Choroid plexus epithelial cell (primary cell): ENCODE data around the gene RMP24.

Source experiments
- DNase-seq: peaks from one replicate; pipeline ENCODE4 v3.0.0-alpha.2; 2010; ENCODE audit warnings: low read depth
- H3K4me3 ChIP-seq: 2 replicates; pipeline ENCODE4 v1.5.1; 2011; ENCODE audit warnings: low read depth, mild to moderate bottlenecking, control low read depth, low read length, moderate library complexity
- TF ChIP-seq, protein P1 (sequence below): conservative IDR thresholded peaks from 2 replicates; pipeline ENCODE4 v1.5.1; 2011; ENCODE audit warnings: low read depth, mild to moderate bottlenecking, control low read depth, inconsistent platforms, low read length, moderate library complexity

The RMP24 gene

DNA sequence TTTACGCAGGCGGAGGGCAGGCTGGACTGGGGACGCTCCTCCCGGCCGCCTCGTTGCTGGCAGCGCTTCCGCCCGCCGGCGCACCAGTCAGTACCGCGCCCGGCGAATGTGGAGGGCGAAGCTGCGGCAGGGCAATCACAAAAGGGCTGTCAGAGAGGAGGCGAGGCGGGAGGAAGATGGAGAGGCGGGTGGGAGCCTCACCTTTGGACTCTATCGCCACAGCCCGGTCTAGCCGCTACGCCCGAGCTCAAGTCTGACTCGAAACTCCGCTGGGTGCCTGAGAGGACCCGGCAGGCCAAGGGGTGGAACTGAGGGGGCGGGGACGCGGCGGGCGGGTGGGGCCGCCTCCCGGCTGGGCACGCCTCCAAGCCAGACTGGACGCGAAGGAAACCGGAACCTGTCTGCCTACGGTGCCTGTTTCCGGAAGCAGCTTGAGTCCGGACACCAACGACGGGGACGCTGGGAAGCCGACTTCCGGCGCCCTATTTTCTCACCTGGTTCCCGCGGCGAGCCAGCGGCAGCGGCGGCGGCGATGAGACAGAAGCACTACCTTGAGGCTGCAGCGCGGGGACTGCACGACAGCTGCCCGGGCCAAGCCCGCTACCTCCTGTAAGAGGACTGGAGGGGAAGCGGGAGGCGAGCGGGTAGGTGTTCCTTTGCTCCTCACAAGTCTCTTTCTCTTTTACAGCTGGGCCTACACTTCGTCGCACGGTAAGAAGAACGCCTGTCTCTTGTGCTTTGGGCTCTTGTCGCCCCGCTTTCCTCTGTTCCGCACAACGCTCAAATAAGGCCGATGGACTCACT is at the start of gene RMP24:
RMP24 (plus strand) TSS at position 483 of the 804 bp plus-strand sequence.
- H3K4me3 ChIP-seq = peak within 1 kb of the TSS; percentile 95
- peak; percentile 98 for DNase-seq
- TF ChIP-seq, protein P1, sequence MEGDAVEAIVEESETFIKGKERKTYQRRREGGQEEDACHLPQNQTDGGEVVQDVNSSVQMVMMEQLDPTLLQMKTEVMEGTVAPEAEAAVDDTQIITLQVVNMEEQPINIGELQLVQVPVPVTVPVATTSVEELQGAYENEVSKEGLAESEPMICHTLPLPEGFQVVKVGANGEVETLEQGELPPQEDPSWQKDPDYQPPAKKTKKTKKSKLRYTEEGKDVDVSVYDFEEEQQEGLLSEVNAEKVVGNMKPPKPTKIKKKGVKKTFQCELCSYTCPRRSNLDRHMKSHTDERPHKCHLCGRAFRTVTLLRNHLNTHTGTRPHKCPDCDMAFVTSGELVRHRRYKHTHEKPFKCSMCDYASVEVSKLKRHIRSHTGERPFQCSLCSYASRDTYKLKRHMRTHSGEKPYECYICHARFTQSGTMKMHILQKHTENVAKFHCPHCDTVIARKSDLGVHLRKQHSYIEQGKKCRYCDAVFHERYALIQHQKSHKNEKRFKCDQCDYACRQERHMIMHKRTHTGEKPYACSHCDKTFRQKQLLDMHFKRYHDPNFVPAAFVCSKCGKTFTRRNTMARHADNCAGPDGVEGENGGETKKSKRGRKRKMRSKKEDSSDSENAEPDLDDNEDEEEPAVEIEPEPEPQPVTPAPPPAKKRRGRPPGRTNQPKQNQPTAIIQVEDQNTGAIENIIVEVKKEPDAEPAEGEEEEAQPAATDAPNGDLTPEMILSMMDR = no peak

DNA sequence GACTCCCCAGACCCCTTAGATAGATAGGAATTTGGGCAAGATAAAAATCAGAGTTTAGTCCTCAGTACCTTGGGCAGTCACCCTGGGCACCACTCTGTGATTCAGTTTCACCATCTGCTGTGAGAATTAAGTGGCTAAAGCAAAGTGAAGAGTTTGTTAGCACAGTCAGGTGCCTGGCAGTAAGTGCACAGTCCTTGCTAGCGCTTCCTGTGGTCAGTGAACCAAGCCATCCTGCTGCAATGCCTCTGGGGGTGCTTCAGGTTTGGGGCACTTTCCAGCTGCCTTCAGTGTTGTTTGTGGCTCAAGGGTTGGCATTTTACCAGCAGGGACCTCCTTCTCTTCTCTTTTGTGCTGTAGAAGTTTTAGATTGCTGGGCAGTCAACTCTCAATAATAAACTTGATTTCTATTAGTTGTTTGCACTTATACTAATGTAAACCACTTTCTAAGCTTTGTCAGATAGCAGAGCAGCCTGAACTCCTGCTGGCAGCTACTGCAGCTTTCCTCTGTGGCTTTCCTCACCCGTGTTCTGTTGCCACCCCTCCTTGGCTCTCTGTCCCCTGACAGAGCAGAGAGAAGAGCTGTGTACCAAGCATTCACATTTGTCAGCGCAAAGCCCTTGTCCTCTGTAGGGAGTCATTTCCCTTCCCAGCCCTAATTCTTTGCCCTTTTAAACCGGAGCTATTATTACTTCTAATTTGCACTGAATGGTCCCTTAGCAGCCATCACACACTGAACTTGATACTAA is 48.4 kb upstream of the RMP24 start:
- TF ChIP-seq, protein P1 = no peak
- no peak for DNase-seq

GRCh38 chr18:35926884-35927283 is 45.6 kb upstream of the RMP24 start:
- TF ChIP-seq, protein P1 = no peak
- DNase-seq = no peak
- H3K4me3 ChIP-seq = no peak overlapping the region

More for the DNA sequence above, 48.4 kb upstream of the RMP24 start:
- no peak overlapping the region for H3K4me3 ChIP-seq

DNA sequence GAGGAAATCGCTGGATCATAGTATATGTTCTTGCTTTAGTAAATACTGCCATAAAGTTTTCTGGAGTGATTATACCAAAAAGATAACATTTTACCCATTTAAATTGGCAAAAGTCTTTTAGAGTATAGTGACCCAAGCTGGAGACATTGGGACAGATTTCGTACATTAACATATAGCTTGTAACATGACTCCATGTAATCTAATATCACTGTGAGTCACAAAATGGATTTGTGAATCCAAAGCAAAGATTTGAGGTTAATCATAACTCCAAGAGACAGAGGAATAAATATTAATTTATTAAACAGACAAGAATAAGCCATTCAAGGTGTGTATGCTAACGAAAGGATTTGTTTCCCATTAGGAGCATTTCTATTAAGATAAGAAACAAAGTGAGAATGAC is 45.0 kb upstream of the RMP24 start:
- DNase-seq = no peak
- no peak overlapping the region for H3K4me3 ChIP-seq
- TF ChIP-seq, protein P1 = no peak

GRCh38 chr18:35933982-35934381 is 38.5 kb upstream of the RMP24 start:
- no peak overlapping the region for H3K4me3 ChIP-seq
- TF ChIP-seq, protein P1 = no peak
- DNase-seq = no peak

DNA sequence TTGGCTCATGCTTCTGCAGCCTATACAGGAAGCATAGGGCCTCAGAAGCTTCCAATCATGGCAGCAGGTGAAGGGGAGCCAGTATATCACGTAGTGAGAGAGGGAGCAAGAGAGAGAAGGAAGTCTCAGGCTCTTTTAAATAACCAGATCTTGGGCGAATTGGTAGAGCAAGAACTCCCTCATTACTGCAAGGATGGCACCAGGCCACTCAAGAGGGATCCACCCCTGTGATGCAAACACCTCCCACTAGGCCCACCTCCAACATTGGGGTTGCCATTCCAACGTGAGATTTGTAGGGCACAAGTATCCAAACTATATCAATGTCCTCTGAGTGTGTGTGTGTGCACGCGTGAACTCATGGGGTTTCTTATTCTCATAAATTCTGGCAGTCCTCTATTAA is 37.6 kb upstream of the RMP24 start:
- H3K4me3 ChIP-seq = no peak overlapping the region
- no peak for DNase-seq
- TF ChIP-seq, protein P1 = no peak

DNA sequence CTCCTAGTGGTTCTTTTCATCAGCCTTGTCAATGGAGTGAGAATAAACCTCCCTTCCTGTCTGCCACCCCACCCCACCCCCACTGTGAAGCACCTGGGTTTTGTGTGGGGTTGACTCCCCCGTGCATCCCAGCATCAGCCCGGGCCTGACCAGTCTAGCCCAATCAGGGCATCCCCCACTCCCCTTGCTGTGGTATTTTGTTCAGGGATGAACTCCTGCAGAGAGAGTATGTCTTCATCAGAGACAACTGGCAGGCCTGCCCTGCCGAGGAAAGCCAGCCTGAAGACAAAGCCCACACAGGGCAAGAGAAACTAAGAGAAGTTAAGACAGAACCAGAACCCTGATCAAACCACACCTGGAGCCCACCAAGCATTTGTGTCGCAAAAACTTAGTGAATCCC is 36.7 kb upstream of the RMP24 start:
- no peak overlapping the region for H3K4me3 ChIP-seq
- no peak for DNase-seq
- TF ChIP-seq, protein P1 = no peak
